Duodenal mucosa (tissue), 2 donors: Measurements from ENCODE around the gene TRIM46.

Source experiments
- H3K27ac ChIP-seq: one replicate; pipeline ENCODE4 v1.7.0; 2013; ENCODE audit warnings: low read depth, low read length
- H3K27me3 ChIP-seq, 2 donors: one replicate each; pipeline ENCODE4 v1.7.0; 2013; ENCODE audit warnings: low read length in 2 of 2, control low read depth in 1 of 2; ENCODE audit not compliant: insufficient read depth in 2 of 2, control insufficient read depth in 1 of 2
- H3K36me3 ChIP-seq, 2 donors: one replicate each; pipeline ENCODE4 v1.7.0; 2013; ENCODE audit warnings: low read length in 2 of 2, control low read depth in 1 of 2; ENCODE audit not compliant: insufficient read depth in 2 of 2, control insufficient read depth in 1 of 2
- H3K4me1 ChIP-seq, 2 donors: one replicate each; pipeline ENCODE4 v1.7.0; 2013; ENCODE audit warnings: low read length in 2 of 2, control low read depth in 1 of 2; ENCODE audit not compliant: insufficient read depth in 2 of 2, control insufficient read depth in 1 of 2
- H3K4me3 ChIP-seq, 2 donors: one replicate each; pipeline ENCODE4 v1.7.0; 2013; ENCODE audit warnings: low read length in 2 of 2, low read depth in 1 of 2
- H3K9ac ChIP-seq, 2 donors: one replicate each; pipeline ENCODE4 v1.7.0; 2013; ENCODE audit warnings: low read length in 2 of 2, low read depth in 1 of 2
- H3K9me3 ChIP-seq, 2 donors: one replicate each; pipeline ENCODE4 v1.7.0; 2013; ENCODE audit warnings: low read length in 2 of 2, control low read depth in 1 of 2; ENCODE audit not compliant: control insufficient read depth in 1 of 2

Gene TRIM46

DNA sequence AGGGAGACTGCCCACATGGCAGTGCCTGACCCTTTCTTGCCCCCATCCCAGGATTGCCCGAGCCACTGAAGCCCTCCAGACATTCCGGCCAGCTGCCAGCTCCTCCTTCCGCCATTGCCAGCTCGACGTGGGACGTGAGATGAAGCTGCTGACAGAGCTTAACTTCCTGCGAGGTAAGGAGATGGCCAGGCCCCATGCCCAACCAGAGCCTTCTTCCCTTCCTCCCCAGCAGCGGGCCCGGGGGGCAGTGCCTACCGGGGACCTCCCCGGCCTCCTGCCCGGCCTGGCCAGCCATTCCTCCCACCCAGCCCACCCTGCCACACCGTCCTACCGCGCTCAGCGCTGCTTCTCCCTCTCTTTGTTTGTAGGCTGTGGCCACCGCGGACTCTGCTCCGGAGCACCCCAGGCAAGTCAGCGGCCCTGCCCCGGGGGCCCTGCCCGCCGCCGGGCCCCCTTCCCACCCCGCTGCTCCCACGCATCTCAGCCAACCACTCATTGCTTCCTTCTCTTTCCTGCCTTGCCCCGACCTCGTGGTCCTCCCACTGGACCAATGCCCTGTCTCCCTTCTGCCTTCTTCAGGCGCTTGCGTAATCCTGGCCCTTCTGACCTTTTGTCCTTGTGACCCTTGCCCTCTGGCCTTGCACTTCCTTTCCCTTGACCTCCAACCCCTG, 4.9 kb downstream of the TRIM46 start:
- Histone ChIP-seq H3K4me3 (no peak overlapping the region), H3K4me1 (peaks cover 25 to 47% of the 10 kb centered on the region in 2 donors), H3K27ac (no peak overlapping the region), H3K9ac (no peak overlapping the region), H3K27me3 (no peaks in the 10 kb centered on the region), H3K9me3 (no peaks in the 10 kb centered on the region), H3K36me3 (no peaks in the 10 kb centered on the region)

- Histone ChIP-seq H3K27ac (no peak overlapping the region), H3K9ac (no peak overlapping the region), H3K27me3 (no peaks in the 10 kb centered on the region), H3K4me3 (no peak overlapping the region), H3K36me3 (no peaks in the 10 kb centered on the region), H3K4me1 (peaks cover 27 to 42% of the 10 kb centered on the region in 2 donors), H3K9me3 (no peaks in the 10 kb centered on the region)
These were observed 5.7 kb downstream of the TRIM46 start for GRCh38 chr1:155179112-155180031.

DNA sequence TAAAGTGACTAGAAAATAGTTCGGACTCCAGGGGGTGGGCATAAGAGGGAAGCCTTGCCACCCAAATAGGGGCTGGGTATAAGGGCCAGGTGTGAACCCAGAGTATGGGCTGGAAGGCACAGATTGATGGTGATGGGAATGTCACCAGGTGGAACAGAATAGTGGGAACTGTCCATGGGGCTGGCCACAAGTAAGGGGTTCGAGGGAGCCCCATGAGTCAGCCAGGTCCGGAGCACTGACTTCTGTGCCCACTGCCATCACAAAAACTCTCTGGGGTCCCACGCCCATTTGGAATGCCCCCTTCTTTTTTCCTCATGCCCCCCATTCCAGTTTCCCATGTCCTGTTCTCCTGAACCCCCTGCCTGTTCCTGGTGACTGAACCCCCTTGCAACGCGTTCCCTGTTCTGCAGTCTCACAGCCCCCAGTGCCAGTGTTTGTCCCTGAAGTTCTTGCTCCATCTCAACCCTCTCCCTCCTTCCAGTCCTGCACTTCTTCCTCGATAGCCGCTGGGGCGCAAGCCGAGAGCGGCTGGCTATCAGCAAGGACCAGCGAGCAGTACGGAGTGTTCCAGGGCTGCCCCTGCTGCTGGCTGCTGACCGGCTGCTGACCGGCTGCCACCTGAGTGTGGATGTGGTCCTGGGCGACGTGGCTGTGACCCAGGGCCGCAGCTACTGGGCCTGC, 7.9 kb downstream of the TRIM46 start:
- H3K4me3 ChIP-seq = no peak overlapping the region
- H3K27ac ChIP-seq = no peak overlapping the region
- no peak overlapping the region for H3K9ac ChIP-seq
- H3K4me1 ChIP-seq = peaks cover 39 to 52% of the 10 kb centered on the region in 2 donors
- no peaks in the 10 kb centered on the region for H3K9me3 ChIP-seq
- no peaks in the 10 kb centered on the region for H3K36me3 ChIP-seq
- no peaks in the 10 kb centered on the region for H3K27me3 ChIP-seq

DNA sequence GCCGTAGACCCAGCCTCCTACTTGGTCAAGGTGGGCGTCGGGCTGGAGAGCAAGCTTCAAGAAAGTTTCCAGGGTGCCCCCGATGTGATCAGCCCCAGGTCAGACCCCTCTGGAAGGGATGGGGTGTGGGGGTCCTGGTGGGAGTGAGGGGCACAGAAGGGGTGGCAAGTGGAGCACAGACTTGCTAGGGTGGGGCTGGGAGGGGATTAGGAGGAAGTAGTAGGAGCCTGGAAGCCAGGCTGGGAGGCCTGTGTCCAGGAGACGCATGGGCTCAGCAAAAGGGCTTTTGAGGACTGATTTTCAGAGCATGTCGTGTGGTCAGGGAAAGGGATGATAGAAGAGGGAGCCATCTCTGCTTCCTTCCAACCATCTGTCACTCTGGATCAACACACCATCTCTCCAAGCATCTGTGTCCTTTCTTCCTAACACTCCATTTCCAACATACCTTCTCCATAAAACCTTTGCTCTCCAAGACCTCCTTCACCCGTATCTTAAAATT, 8.5 kb downstream of the TRIM46 start:
- H3K27ac ChIP-seq = no peak overlapping the region
- H3K9ac ChIP-seq = no peak overlapping the region
- H3K4me1 ChIP-seq = peaks cover 40 to 53% of the 10 kb centered on the region in 2 donors
- no peaks in the 10 kb centered on the region for H3K27me3 ChIP-seq
- no peaks in the 10 kb centered on the region for H3K9me3 ChIP-seq
- no peak overlapping the region for H3K4me3 ChIP-seq
- no peaks in the 10 kb centered on the region for H3K36me3 ChIP-seq

DNA sequence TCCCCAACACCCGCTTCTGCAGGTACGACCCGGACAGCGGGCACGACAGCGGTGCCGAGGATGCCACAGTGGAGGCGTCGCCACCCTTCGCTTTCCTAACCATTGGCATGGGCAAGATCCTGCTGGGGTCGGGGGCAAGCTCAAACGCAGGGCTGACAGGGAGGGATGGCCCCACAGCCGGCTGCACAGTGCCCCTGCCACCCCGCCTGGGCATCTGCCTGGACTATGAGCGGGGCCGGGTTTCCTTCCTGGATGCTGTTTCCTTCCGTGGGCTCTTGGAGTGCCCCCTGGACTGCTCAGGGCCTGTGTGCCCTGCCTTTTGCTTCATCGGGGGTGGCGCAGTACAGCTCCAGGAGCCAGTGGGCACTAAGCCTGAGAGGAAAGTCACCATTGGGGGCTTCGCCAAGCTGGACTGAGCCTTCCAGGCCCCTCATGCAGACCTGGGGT, 10.1 kb downstream of the TRIM46 start:
- no peak overlapping the region for H3K9ac ChIP-seq
- no peaks in the 10 kb centered on the region for H3K36me3 ChIP-seq
- H3K4me3 ChIP-seq = no peak overlapping the region
- no peak overlapping the region for H3K27ac ChIP-seq
- H3K27me3 ChIP-seq = no peaks in the 10 kb centered on the region
- H3K9me3 ChIP-seq = no peaks in the 10 kb centered on the region
- peaks cover 43 to 58% of the 10 kb centered on the region in 2 donors for H3K4me1 ChIP-seq

DNA sequence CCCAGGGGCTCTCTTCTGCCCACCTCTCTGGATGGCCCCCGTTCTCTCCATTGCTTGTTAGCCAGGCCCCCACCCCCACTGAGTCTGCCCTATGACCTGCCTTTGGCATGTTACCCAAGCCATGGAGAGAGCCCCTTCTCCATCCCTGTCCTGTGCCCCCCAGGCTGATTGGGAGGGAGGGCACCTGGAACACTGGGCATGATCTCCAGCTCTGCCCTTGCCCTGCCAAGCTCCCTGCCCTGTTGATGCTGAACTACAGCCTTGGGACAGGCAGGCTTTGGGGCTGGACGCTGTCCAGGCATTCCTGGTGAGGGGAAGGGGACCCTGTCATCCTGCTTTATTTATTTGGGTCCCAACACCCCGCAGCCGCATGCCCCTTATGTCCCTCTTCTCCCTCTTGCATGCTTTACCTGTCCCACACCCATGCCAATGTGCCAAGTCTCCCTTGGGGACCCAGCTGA, 10.7 kb downstream of the TRIM46 start:
- Histone ChIP-seq H3K9ac (no peak overlapping the region), H3K27ac (no peak overlapping the region), H3K36me3 (no peaks in the 10 kb centered on the region), H3K4me1 (peaks cover 40 to 52% of the 10 kb centered on the region in 2 donors), H3K9me3 (no peaks in the 10 kb centered on the region), H3K27me3 (no peaks in the 10 kb centered on the region), H3K4me3 (no peak overlapping the region)

DNA sequence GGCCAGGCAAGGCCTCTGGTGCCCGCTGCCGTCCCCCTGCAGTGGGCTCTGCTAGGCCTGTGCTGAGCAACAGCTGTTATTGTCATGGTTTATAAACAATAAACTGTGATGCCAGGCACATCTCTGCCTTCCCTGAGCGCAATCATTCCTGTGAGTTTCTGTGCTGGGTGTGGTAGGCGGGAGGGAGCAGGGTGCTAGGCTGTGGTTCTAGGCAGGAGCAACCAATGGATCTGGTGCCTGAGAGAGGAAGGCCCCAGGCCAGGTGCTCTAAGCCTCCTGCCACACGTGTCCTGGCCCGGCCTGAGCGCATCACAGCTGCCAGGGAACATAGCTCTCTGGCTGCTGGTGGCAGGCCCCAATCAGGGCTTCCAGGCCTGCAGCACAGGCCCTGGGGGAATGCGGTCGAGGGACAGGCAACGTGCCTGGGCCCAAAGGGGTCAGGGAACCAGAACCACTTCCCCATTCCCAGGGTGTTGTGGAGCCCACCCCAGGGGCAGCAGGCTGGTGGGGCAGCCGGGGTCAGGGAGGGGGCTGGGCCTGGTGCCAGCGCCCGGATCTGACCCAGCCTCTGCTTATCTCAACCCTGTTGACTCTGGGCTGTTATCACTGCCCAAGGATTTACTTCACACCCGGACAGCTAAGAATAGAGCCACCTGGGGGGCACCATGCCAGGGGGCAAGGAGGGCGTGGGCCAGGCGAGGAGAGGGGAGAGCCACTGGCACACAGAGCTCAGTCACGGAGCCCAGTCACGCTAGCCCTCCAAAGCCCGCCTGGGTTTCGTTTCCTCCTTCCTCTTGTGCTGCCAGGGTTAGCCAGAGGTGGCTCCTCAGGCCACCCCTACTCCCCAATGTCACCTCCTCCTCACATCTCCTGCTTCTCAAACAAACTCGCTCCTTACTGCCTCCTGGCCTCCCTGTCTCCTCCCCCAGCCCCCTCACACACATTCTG, 11.5 kb downstream of the TRIM46 start:
- peak overlapping the region; percentile 18 to 55 for H3K9ac ChIP-seq
- H3K9me3 ChIP-seq = no peaks in the 10 kb centered on the region
- peak overlapping the region; percentile 61 for H3K27ac ChIP-seq
- peak overlapping the region in 1 of 2 donors; percentile 36 for H3K4me3 ChIP-seq
- H3K36me3 ChIP-seq = no peaks in the 10 kb centered on the region
- H3K4me1 ChIP-seq = peaks cover 37 to 51% of the 10 kb centered on the region in 2 donors
- no peaks in the 10 kb centered on the region for H3K27me3 ChIP-seq

DNA sequence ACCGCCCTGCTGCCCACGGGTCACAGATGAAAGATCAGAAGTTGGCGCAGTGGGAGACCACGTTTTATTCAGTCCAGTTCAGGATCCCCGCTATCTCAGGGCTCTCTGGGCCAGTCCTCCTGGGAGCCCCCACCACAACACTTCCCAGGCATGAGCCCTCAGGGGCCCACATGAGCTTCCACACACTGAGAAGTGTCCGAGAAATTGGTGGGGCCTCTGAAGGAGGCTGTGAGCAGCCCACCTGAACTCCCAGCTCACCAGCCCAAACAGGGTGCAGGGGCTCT, 12.1 kb downstream of the TRIM46 start:
- peaks cover 37 to 51% of the 10 kb centered on the region in 2 donors for H3K4me1 ChIP-seq
- no peaks in the 10 kb centered on the region for H3K27me3 ChIP-seq
- peak overlapping the region in 1 of 2 donors; percentile 36 for H3K4me3 ChIP-seq
- H3K9me3 ChIP-seq = no peaks in the 10 kb centered on the region
- peak overlapping the region; percentile 61 for H3K27ac ChIP-seq
- peak overlapping the region in 1 of 2 donors; percentile 55 for H3K9ac ChIP-seq
- H3K36me3 ChIP-seq = no peaks in the 10 kb centered on the region

- Histone ChIP-seq H3K4me3 (peak overlapping the region in 1 of 2 donors; percentile 13), H3K9ac (peak overlapping the region in 1 of 2 donors; percentile 55), H3K27me3 (no peaks in the 10 kb centered on the region)
These were observed 12.6 kb downstream of the TRIM46 start for GRCh38 chr1:155186067-155186793.

More at GRCh38 chr1:155186067-155186793, 12.6 kb downstream of the TRIM46 start:
- Histone ChIP-seq H3K4me1 (peaks cover 35 to 50% of the 10 kb centered on the region in 2 donors), H3K9me3 (no peaks in the 10 kb centered on the region), H3K27ac (peak overlapping the region; percentile 45), H3K36me3 (no peaks in the 10 kb centered on the region)
